Germinal center (tissue), 1 donor: ENCODE measurements around the gene APOBEC3B.
"Not testable (repeated sequence)": the region's sequence is repeated elsewhere in the genome, so short reads cannot be mapped to it uniquely, and the experiment has no call there.

Source experiments
- DNase-seq: peaks from one replicate; pipeline ENCODE4 v3.0.0; 2012; ENCODE audit warnings: mixed read lengths, low spot score

The APOBEC3B gene

GRCh38 chr22:38997518-38997917, 15.4 kb downstream of the APOBEC3B start:
- no peak for DNase-seq

GRCh38 chr22:39003165-39003638, 21.1 kb downstream of the APOBEC3B start:
- peak; percentile 80 for DNase-seq

GRCh38 chr22:39007177-39007576, 25.0 kb downstream of the APOBEC3B start:
- no peak for DNase-seq

- DNase-seq, result not testable (repeated sequence)
Observed at GRCh38 chr22:39008271-39008850, 26.2 kb downstream of the APOBEC3B start.

GRCh38 chr22:39010946-39011345, 28.8 kb downstream of the APOBEC3B start:
- no peak for DNase-seq

GRCh38 chr22:39012533-39013511, 30.7 kb downstream of the APOBEC3B start:
- DNase-seq, result no peak

GRCh38 chr22:39013561-39013941, 31.4 kb downstream of the APOBEC3B start:
- not testable (repeated sequence) for DNase-seq

- peak; percentile 73 for DNase-seq
Observed at GRCh38 chr22:39013942-39014722, 32.0 kb downstream of the APOBEC3B start, which contains the start of gene APOBEC3C. Gene APOBEC3C, plus strand, starts transcription at chr22:39014257. Its CDS starts 106 bp downstream, at chr22:39014363.

GRCh38 chr22:39014723-39015121, 32.6 kb downstream of the APOBEC3B start:
- DNase-seq, result not testable (repeated sequence)

- DNase-seq, result no peak
Observed at GRCh38 chr22:39016592-39016991, 34.4 kb downstream of the APOBEC3B start.

GRCh38 chr22:39017596-39018365, 35.6 kb downstream of the APOBEC3B start:
- DNase-seq, result no peak

GRCh38 chr22:39020021-39020651, 38.0 kb downstream of the APOBEC3B start:
- not testable (repeated sequence) for DNase-seq

GRCh38 chr22:39021552-39022250, 39.6 kb downstream of the APOBEC3B start:
- DNase-seq, result no peak

GRCh38 chr22:39024519-39025308, 42.6 kb downstream of the APOBEC3B start:
- DNase-seq, result no peak

GRCh38 chr22:39026509-39027150, 44.5 kb downstream of the APOBEC3B start:
- DNase-seq, result no peak

- no peak for DNase-seq
Observed at GRCh38 chr22:39027717-39028116, 45.6 kb downstream of the APOBEC3B start.

GRCh38 chr22:39028281-39028680, 46.1 kb downstream of the APOBEC3B start:
- no peak for DNase-seq

- no peak for DNase-seq
Observed at GRCh38 chr22:39029227-39029626, 47.1 kb downstream of the APOBEC3B start.

- DNase-seq, result no peak
Observed at GRCh38 chr22:39030705-39031104, 48.6 kb downstream of the APOBEC3B start.
